Measurements from ENCODE around the gene TEX29.

- no peak for TF ChIP-seq CTCF (IDR thresholded peaks at IDR 0.05; ENCODE audit: low read depth, low read length)
- no peak for TF ChIP-seq POLR2A (IDR thresholded peaks at IDR 0.05; ENCODE audit: extremely low read depth, insufficient read length)
- no peak for TF ChIP-seq MYC (IDR thresholded peaks at IDR 0.05; ENCODE audit: low read depth, low read length)
Measured at GRCh38 chr13:111343186-111343805, 22.9 kb downstream of the TEX29 start.

Data from NB4 (cell line).